ENCODE measurements around the gene SPRTN.

The SPRTN gene

GRCh38 chr1:231397886-231398671 lies 60.0 kb downstream of the SPRTN start:
- TF ChIP-seq POLR2A (IDR thresholded peaks at IDR 0.05; ENCODE audit: low read depth, low read length): no peak

GRCh38 chr1:231401478-231401877 lies 63.4 kb downstream of the SPRTN start:
- FAIRE-seq (no peak), DNase-seq (ENCODE audit: insufficient read length, low spot score) (no peak)
- no peak for TF ChIP-seq POLR2A (IDR thresholded peaks at IDR 0.05; ENCODE audit: low read depth, low read length)

More at GRCh38 chr1:231397886-231398671, 60.0 kb downstream of the SPRTN start:
- no peak for FAIRE-seq
- DNase-seq (ENCODE audit: insufficient read length, low spot score): no peak

- FAIRE-seq: no peak
- TF ChIP-seq POLR2A (IDR thresholded peaks at IDR 0.05; ENCODE audit: low read depth, low read length): no peak
- DNase-seq (ENCODE audit: insufficient read length, low spot score): no peak
Measured at GRCh38 chr1:231404318-231404717, 66.2 kb downstream of the SPRTN start.

Measured in H54 (cell line).